Progenitor cell of endocrine pancreas (in vitro differentiated cells): ENCODE measurements around the gene SEMA3A. TPM values are rescaled to one million over a fixed set of nuclear protein-coding genes. Genes with fewer than 3 reads are reported as not detected.

Experiments used
- DNase-seq: peaks from one replicate; pipeline ENCODE4 v3.0.0; 2021; ENCODE audit warnings: low spot score; ENCODE audit not compliant: unreplicated experiment
- H3K27ac Mint-ChIP-seq: 2 replicates; pipeline ENCODE4 v1.8.0; 2021; ENCODE audit warnings: mild to moderate bottlenecking, moderate library complexity, mixed read lengths
- H3K27me3 Mint-ChIP-seq: 2 replicates; pipeline ENCODE4 v1.8.0; 2021; ENCODE audit warnings: mixed read lengths
- H3K36me3 Mint-ChIP-seq: 2 replicates; pipeline ENCODE4 v1.8.0; 2022; ENCODE audit warnings: mixed read lengths; ENCODE audit not compliant: insufficient read depth
- H3K4me1 Mint-ChIP-seq: 2 replicates; pipeline ENCODE4 v1.8.0; 2021; ENCODE audit warnings: low read depth, mixed read lengths
- H3K4me3 Mint-ChIP-seq: 2 replicates; pipeline ENCODE4 v1.8.0; 2021; ENCODE audit warnings: low read depth, mild to moderate bottlenecking, moderate library complexity, mixed read lengths
- H3K9me3 Mint-ChIP-seq: 2 replicates; pipeline ENCODE4 v1.8.0; 2021; ENCODE audit warnings: low read depth, mixed read lengths
- total RNA-seq: library from RNA; stranded (reverse); gene quantifications from 2 replicates; pipeline ENCODE4 v1.2.1, GENCODE V29; 2021
- TF ChIP-seq, protein P1 (sequence below): fragments of 200-600 bp; sonication (generic); IDR thresholded peaks from one replicate; pipeline ENCODE4 v1.5.0; 2021; ENCODE audit warnings: antibody characterized with exemption, mild to moderate bottlenecking; ENCODE audit not compliant: unreplicated experiment

Gene SEMA3A
- total RNA-seq, 1 donor from 2014 or later, result 12.4 TPM

- H3K4me1 Mint-ChIP-seq, result peaks cover 4% of the 10 kb centered on the region
- TF ChIP-seq, protein P1, sequence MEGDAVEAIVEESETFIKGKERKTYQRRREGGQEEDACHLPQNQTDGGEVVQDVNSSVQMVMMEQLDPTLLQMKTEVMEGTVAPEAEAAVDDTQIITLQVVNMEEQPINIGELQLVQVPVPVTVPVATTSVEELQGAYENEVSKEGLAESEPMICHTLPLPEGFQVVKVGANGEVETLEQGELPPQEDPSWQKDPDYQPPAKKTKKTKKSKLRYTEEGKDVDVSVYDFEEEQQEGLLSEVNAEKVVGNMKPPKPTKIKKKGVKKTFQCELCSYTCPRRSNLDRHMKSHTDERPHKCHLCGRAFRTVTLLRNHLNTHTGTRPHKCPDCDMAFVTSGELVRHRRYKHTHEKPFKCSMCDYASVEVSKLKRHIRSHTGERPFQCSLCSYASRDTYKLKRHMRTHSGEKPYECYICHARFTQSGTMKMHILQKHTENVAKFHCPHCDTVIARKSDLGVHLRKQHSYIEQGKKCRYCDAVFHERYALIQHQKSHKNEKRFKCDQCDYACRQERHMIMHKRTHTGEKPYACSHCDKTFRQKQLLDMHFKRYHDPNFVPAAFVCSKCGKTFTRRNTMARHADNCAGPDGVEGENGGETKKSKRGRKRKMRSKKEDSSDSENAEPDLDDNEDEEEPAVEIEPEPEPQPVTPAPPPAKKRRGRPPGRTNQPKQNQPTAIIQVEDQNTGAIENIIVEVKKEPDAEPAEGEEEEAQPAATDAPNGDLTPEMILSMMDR, result no peak
- no peak overlapping the region for H3K27ac Mint-ChIP-seq
- no peak overlapping the region for H3K4me3 Mint-ChIP-seq
- H3K36me3 Mint-ChIP-seq, result no peaks in the 10 kb centered on the region
- H3K27me3 Mint-ChIP-seq, result no peaks in the 10 kb centered on the region
- H3K9me3 Mint-ChIP-seq, result no peaks in the 10 kb centered on the region
- DNase-seq, result no peak
These were observed 81.3 kb downstream of the SEMA3A start for GRCh38 chr7:84113286-84113685.

DNA sequence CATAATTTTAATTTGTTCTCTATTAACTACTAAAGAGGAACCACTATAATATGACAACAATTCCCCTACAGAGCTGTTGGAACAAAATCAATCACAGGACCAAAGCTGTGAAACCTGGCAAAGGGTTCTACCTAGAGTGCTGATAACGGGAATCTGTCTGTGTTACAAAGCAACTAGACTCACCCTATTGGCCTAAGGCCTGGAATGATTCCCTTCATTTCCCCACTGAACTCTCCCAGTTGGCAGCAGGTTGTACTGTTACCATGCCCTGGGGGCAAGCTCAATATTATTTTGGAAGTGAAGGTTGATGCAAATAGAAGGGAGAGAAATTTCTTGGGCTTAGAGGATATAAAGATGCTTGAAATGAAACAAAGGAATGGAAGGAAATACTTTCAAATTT lies 81.8 kb downstream of the SEMA3A start:
- no peak overlapping the region for H3K4me3 Mint-ChIP-seq
- no peaks in the 10 kb centered on the region for H3K36me3 Mint-ChIP-seq
- no peak for DNase-seq
- H3K27ac Mint-ChIP-seq, result no peak overlapping the region
- H3K27me3 Mint-ChIP-seq, result no peaks in the 10 kb centered on the region
- no peaks in the 10 kb centered on the region for H3K9me3 Mint-ChIP-seq
- TF ChIP-seq, protein P1, result no peak
- peaks cover 4% of the 10 kb centered on the region for H3K4me1 Mint-ChIP-seq

DNA sequence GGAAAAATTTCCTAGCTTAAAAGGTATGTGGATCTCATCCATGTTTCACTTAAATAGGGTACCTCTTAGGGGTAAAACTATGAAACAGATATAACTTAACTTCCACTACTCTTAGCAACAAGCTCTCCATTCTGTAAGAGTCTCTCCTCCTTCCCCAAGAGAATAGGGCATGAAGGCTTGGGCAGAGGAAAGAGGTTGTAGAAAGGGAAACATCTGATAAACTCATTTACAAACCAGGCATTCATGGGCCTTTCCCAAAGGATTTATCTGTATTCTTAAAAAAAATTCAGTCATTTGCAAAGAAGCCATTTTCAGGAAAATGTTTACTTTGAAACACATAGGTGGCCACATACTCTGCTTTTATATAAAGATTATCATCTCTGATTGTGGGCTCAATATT lies 82.7 kb downstream of the SEMA3A start:
- H3K9me3 Mint-ChIP-seq, result no peaks in the 10 kb centered on the region
- H3K36me3 Mint-ChIP-seq, result no peaks in the 10 kb centered on the region
- DNase-seq, result no peak
- peaks cover 4% of the 10 kb centered on the region for H3K4me1 Mint-ChIP-seq
- TF ChIP-seq, protein P1, result no peak
- no peak overlapping the region for H3K27ac Mint-ChIP-seq
- H3K27me3 Mint-ChIP-seq, result no peaks in the 10 kb centered on the region
- H3K4me3 Mint-ChIP-seq, result no peak overlapping the region

DNA sequence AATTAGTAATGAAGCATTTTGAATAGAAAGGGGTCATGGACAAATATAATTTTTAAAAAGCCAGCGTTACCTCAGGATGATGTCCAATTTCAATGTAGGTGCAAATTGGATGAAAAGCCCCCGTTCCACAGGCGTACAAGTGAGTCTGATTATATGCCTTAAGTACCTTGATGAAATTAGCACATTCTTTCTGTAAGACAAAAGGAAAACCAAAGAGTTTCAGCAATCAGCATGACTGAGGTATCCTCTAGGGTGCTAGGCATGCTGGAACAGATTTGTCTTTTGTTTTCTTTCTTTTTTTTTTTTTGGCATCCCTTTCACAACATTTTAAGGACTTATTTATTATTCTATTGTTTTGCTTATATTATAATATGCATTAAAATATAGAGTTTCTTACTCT lies 84.2 kb downstream of the SEMA3A start:
- H3K9me3 Mint-ChIP-seq, result no peaks in the 10 kb centered on the region
- H3K36me3 Mint-ChIP-seq, result no peaks in the 10 kb centered on the region
- DNase-seq, result no peak
- H3K4me1 Mint-ChIP-seq, result peaks cover 4% of the 10 kb centered on the region
- TF ChIP-seq, protein P1, result no peak
- H3K27ac Mint-ChIP-seq, result no peak overlapping the region
- no peaks in the 10 kb centered on the region for H3K27me3 Mint-ChIP-seq
- no peak overlapping the region for H3K4me3 Mint-ChIP-seq

DNA sequence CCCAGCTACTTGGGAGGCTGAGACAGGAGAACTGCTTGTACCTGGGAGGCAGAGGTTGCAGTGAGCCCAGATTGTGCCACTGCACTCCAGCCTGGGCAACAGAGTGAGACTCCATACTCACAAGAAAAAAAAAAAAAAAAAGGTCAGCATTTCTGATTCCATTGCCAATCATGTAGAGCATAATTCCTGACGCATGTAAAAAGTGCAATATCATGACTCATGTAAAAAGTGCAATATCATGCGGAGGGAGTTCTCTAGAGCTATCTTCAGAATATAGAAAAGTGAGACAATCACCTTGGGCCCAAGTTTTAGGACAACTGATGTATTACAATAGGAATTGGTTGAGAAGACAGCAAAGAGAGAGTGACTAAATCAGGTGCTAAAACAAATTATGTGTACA lies 85.8 kb downstream of the SEMA3A start:
- Mint-ChIP-seq H3K9me3 (no peaks in the 10 kb centered on the region), H3K4me1 (peaks cover under 1% of the 10 kb centered on the region), H3K27me3 (no peaks in the 10 kb centered on the region), H3K27ac (no peak overlapping the region), H3K36me3 (no peaks in the 10 kb centered on the region), H3K4me3 (no peak overlapping the region)
- DNase-seq, result no peak
- TF ChIP-seq, protein P1, result no peak
